ENCODE measurements around the gene ILF3. TPM values are rescaled to one million over a fixed set of nuclear protein-coding genes. Genes with fewer than 3 reads are reported as not detected.

The ILF3 gene
- polyA plus RNA-seq, 1 experiment: 155 TPM

GRCh38 chr19:10712754-10713153, 58.6 kb downstream of the ILF3 start:
- POLR2A ChIA-PET: no interaction called here
- no peak for DNase-seq (ENCODE audit: low read depth, low spot score)
- Histone ChIP-seq H3K27ac (ENCODE audit: low read depth, low read length) (no peak overlapping the region), H3K27me3 (ENCODE audit: control insufficient read depth, insufficient read depth, low read length) (no peaks in the 10 kb centered on the region), H3K4me3 (ENCODE audit: low read depth, low read length) (no peak overlapping the region), H3K9me3 (ENCODE audit: control insufficient read depth, insufficient read depth, low read length) (no peaks in the 10 kb centered on the region)
- no peak for TF ChIP-seq CTCF (IDR thresholded peaks at IDR 0.05; ENCODE audit: low read depth, low read length)
- CTCF ChIA-PET: no interaction called here

DNA sequence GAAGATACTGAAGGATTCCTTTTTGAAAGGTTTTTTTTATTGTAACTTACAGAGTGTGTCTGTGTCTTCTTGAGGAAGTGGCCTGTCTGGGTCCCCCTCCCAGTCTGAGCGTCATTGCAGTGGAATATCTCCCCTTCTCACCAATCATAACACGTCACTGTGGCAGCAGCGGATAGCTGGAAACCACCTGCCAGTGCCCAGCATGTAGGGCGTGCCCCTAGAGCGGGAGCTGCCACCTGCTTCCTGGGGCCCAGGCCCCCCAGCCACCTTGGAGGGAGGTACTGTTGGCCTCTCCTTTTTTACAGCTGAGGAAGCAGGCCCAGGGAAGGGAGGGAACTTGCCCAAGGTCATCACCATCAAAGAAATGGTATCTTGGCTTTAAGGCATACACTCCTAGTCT, 59.2 kb downstream of the ILF3 start:
- CTCF ChIA-PET: no interaction called here
- Histone ChIP-seq H3K27me3 (ENCODE audit: control insufficient read depth, insufficient read depth, low read length) (no peaks in the 10 kb centered on the region), H3K4me3 (ENCODE audit: low read depth, low read length) (no peak overlapping the region), H3K27ac (ENCODE audit: low read depth, low read length) (no peak overlapping the region), H3K9me3 (ENCODE audit: control insufficient read depth, insufficient read depth, low read length) (no peaks in the 10 kb centered on the region)
- no peak for DNase-seq (ENCODE audit: low read depth, low spot score)
- no peak for TF ChIP-seq CTCF (IDR thresholded peaks at IDR 0.05; ENCODE audit: low read depth, low read length)
- POLR2A ChIA-PET: no interaction called here

DNA sequence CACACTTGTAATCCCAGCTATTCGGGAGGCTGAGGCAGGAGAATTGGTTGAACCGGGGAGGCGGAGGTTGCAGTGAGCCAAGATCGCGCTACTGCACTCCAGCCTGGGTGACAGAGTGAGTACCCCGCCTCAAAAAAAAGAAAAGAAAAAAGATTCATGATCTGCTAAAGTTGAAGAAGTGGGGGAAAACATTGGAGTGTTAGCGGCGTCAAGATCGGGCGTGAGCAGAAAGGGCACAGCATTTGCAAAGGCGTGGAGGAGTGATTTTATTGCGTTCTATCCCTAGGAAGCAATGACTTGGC, 62.9 kb downstream of the ILF3 start:
- Histone ChIP-seq H3K27ac (ENCODE audit: low read depth, low read length) (no peak overlapping the region), H3K9me3 (ENCODE audit: control insufficient read depth, insufficient read depth, low read length) (no peaks in the 10 kb centered on the region), H3K4me3 (ENCODE audit: low read depth, low read length) (peak overlapping the region; percentile 44), H3K27me3 (ENCODE audit: control insufficient read depth, insufficient read depth, low read length) (no peaks in the 10 kb centered on the region)
- ChIA-PET POLR2A (interaction anchor here (0.6 to 1.7 kb wide), 6 partner anchors 15 to 353 kb away, joined by 3 to 10 read pairs (median 5); partner anchors contain the start of genes QTRT1 and TMED1), CTCF (interaction anchor here (0.6 to 7.2 kb wide), 24 partner anchors 9 to 238 kb away, joined by 3 to 114 read pairs (median 4); partner anchors contain the start of genes QTRT1 and TMED1)
- no peak for DNase-seq (ENCODE audit: low read depth, low spot score)
- no peak for TF ChIP-seq CTCF (IDR thresholded peaks at IDR 0.05; ENCODE audit: low read depth, low read length)

- POLR2A ChIA-PET: interaction anchor here (0.6 to 1.7 kb wide), 7 partner anchors 16 to 353 kb away, joined by 3 to 10 read pairs (median 5); partner anchors contain the start of genes QTRT1 and TMED1
- CTCF ChIA-PET: interaction anchor here (0.5 to 7.2 kb wide), 38 partner anchors 9 to 878 kb away, joined by 3 to 114 read pairs (median 4); partner anchors contain the start of genes QTRT1 and TMED1
Observed at GRCh38 chr19:10717356-10718204, 63.4 kb downstream of the ILF3 start, which contains the start of gene DNM2. DNM2 (plus strand) TSS chr19:10718079; CDS start chr19:10718243, 164 bp downstream.

More at GRCh38 chr19:10717356-10718204, 63.4 kb downstream of the ILF3 start, which contains the start of gene DNM2:
- Histone ChIP-seq H3K27me3 (ENCODE audit: control insufficient read depth, insufficient read depth, low read length) (no peaks in the 10 kb centered on the region), H3K4me3 (ENCODE audit: low read depth, low read length) (peak within 1 kb of the TSS; percentile 92), H3K27ac (ENCODE audit: low read depth, low read length) (peak within 1 kb of the TSS; percentile 52), H3K9me3 (ENCODE audit: control insufficient read depth, insufficient read depth, low read length) (no peaks in the 10 kb centered on the region)
- peak; percentile 100 for DNase-seq (ENCODE audit: low read depth, low spot score)
- TF ChIP-seq CTCF (IDR thresholded peaks at IDR 0.05; ENCODE audit: low read depth, low read length): peak; percentile 82
